GM12878 (cell line): ENCODE measurements around the gene ISOC2. TPM values are rescaled to one million over a fixed set of nuclear protein-coding genes. Genes with fewer than 3 reads are reported as not detected.

Experiments used
- BCL11A ChIP-seq: IDR thresholded peaks from 2 replicates; pipeline ENCODE4 v1.6.1; 2011; ENCODE audit warnings: low read depth, low read length
- BCL3 ChIP-seq: IDR thresholded peaks from 2 replicates; pipeline ENCODE4 v1.6.1; 2011; ENCODE audit warnings: borderline replicate concordance, low read depth, mild to moderate bottlenecking, moderate library complexity, low read length; ENCODE audit not compliant: insufficient read depth, poor library complexity, severe bottlenecking
- ESRRA ChIP-seq: IDR thresholded peaks from 2 replicates; pipeline ENCODE4 v1.6.1; 2012; ENCODE audit warnings: mild to moderate bottlenecking, low read length, improper control_type of control experiment
- EZH2 ChIP-seq: IDR thresholded peaks from 2 replicates; pipeline ENCODE4 v1.6.1; 2012; ENCODE audit warnings: low read depth, mild to moderate bottlenecking, control low read depth, inconsistent platforms, low read length, borderline replicate concordance; ENCODE audit not compliant: control insufficient read depth
- IKZF2 ChIP-seq, 2 experiments: fragments of 450-650 bp; IDR thresholded peaks; 2 replicates each; pipeline ENCODE4 v1.6.1; 2017; ENCODE audit warnings: mild to moderate bottlenecking in 2 of 2, moderate library complexity in 2 of 2
- NFYA ChIP-seq: IDR thresholded peaks from 2 replicates; pipeline ENCODE4 v1.6.1; 2011; ENCODE audit warnings: low read depth, mild to moderate bottlenecking, low read length, improper control_type of control experiment, borderline replicate concordance
- POLR2A ChIP-seq: IDR thresholded peaks from 2 replicates; pipeline ENCODE4 v1.6.1; 2011; ENCODE audit warnings: low read depth, mild to moderate bottlenecking, low read length
- RAD51 ChIP-seq: fragments of 450-650 bp; IDR thresholded peaks from 2 replicates; pipeline ENCODE4 v1.6.1; 2016; ENCODE audit warnings: moderate library complexity, mild to moderate bottlenecking, inconsistent platforms
- RFX5 ChIP-seq: IDR thresholded peaks from 2 replicates; pipeline ENCODE4 v1.6.1; 2011; ENCODE audit warnings: low read depth, low read length, improper control_type of control experiment
- SMC3 ChIP-seq: IDR thresholded peaks from 2 replicates; pipeline ENCODE4 v1.6.1; 2011; ENCODE audit warnings: low read length, improper control_type of control experiment, borderline replicate concordance
- ZNF217 ChIP-seq: fragments of 450-650 bp; IDR thresholded peaks from 2 replicates; pipeline ENCODE4 v1.6.1; 2017; ENCODE audit warnings: antibody characterized with exemption, mild to moderate bottlenecking
- polyA plus RNA-seq, 11 experiments: library from polyadenylated mRNA; depleted of rRNA in 4 of 11; unstranded in 6 of 11; stranded (reverse) in 5 of 11; fragments of >200 nt; fragmentation: Nextera tagmentation in 4 of 11; fragmentation: Illumina TruSeq in 1 of 11; extraction: Ambion mirVana in 4 of 11; extraction: Trizol in 1 of 11; gene quantifications; 1 replicate in 1 of 11; 2 replicates in 10 of 11; pipeline versions ENCODE4 v1.2.1 to v1.2.3, GENCODE V29; 2011 to 2016; ENCODE audit warnings: inconsistent platforms in 2 of 11, missing spikeins in 2 of 11, low read depth in 1 of 11
- total RNA-seq, 4 experiments: library from RNA; depleted of rRNA in 3 of 4; stranded (reverse); fragments of >200 nt in 3 of 4; fragmentation: Illumina TruSeq in 1 of 4; extraction: Trizol in 1 of 4; gene quantifications; 2 replicates each; pipeline versions ENCODE4 v1.2.1 to v1.2.3, GENCODE V29; 2013 to 2021
- TF ChIP-seq, protein P1 (sequence below): IDR thresholded peaks from 2 replicates; pipeline ENCODE4 v1.6.1; 2011; ENCODE audit warnings: borderline replicate concordance, low read depth, mild to moderate bottlenecking, moderate library complexity, mixed read lengths, low read length; ENCODE audit not compliant: insufficient read depth; ENCODE audit errors: extremely low read length
- TF ChIP-seq, protein P2 (sequence below): fragments of 450-650 bp; IDR thresholded peaks from 2 replicates; pipeline ENCODE4 v1.6.1; 2016; ENCODE audit warnings: mild to moderate bottlenecking

The ISOC2 gene
- total and polyA plus RNA-seq, 10 of the 15 experiments (the other 5 are each of a cell fraction or from before 2014, with no cell fraction given) = 0.72 to 238 (median 56.9) TPM

DNA sequence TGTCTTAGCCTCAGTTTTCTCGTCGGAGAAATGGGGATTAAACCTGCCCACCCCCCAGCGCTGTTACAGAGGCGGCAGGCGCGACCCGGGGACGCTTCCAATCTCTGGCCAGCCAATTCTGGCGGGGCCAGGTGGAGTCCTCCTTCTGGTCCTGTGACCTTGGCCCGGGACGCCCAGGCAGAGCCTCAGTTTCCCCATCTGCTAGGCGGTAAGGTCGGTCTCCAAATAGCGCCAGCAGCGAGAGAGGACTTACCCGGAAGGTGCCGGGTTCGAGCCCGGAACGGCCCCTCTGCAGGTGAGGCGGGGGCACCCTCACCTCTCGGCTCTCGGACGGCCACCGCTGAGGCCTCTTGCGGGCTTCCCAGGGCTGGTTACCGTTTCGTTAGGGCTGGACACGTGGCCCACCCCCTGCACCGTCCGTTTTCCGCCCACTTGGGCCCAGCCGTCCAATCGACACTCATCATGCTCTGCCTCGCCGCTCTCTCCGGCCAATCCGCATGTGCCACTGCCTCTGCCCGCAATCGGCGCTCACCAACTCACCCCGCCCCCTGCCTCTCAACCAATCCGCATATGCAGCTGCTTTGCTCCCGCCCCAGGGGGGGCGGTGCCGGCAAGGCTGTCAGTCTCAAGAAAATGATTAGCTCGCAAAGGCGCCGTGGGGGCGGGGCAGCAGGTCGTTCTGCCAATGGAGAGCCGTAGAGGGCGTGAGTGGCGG, at the start of gene ISOC2 (continued):
- TF ChIP-seq BCL11A = no peak
- no peak for TF ChIP-seq SMC3
- TF ChIP-seq, protein P1, sequence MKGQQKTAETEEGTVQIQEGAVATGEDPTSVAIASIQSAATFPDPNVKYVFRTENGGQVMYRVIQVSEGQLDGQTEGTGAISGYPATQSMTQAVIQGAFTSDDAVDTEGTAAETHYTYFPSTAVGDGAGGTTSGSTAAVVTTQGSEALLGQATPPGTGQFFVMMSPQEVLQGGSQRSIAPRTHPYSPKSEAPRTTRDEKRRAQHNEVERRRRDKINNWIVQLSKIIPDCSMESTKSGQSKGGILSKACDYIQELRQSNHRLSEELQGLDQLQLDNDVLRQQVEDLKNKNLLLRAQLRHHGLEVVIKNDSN = peak; percentile 86
- TF ChIP-seq ESRRA = peak; percentile 98
- TF ChIP-seq BCL3 = no peak
- TF ChIP-seq IKZF2 (IDR thresholded peaks at IDR 0.05) = no peak
- TF ChIP-seq EZH2 = no peak
- peak; percentile 93 for TF ChIP-seq RAD51
- peak; percentile 75; the same call in 1 of the 2 replicates for TF ChIP-seq RFX5
- TF ChIP-seq, protein P2, sequence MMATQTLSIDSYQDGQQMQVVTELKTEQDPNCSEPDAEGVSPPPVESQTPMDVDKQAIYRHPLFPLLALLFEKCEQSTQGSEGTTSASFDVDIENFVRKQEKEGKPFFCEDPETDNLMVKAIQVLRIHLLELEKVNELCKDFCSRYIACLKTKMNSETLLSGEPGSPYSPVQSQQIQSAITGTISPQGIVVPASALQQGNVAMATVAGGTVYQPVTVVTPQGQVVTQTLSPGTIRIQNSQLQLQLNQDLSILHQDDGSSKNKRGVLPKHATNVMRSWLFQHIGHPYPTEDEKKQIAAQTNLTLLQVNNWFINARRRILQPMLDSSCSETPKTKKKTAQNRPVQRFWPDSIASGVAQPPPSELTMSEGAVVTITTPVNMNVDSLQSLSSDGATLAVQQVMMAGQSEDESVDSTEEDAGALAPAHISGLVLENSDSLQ = peak; percentile 100
- TF ChIP-seq POLR2A = peak; percentile 96
- TF ChIP-seq ZNF217 = peak; percentile 83
- peak; percentile 41 for TF ChIP-seq NFYA
